GM12878 (cell line): ENCODE results near the gene GNB3. TPM values are rescaled to one million over a fixed set of nuclear protein-coding genes. Genes with fewer than 3 reads are reported as not detected.

Experiments used
- ATAC-seq: fragments of 200-7000 bp; cut with Tn5 transposase; 3 replicates; pipeline ENCODE4 v1.9.1; 2020; ENCODE audit warnings: mild to moderate bottlenecking, moderate library complexity
- BruUV-seq: library from RNA; stranded (reverse); fragments of 400-500 nt; replicated peaks from 2 replicates; lab custom pipeline; 2021; lab: Mats Ljungman, UMichigan
- CTCF ChIA-PET: fragments of 300-600 bp; sonication (Branson Sonifier 250); formaldehyde crosslinking; extraction: SDS; loops from one replicate; lab custom pipeline; 2021; ENCODE audit warnings: inconsistent platforms; lab: Yijun Ruan, JAX
- POLR2A ChIA-PET: fragments of 350-600 bp; formaldehyde crosslinking; extraction: SDS; loops from one replicate; lab custom pipeline; 2021; ENCODE audit warnings: inconsistent platforms; lab: Charles Lee
- RAD21 ChIA-PET: fragments of 300-600 bp; sonication (Branson Sonifier 250); formaldehyde crosslinking; loops from one replicate; lab custom pipeline; 2023; ENCODE audit warnings: antibody characterized with exemption; ENCODE audit not compliant: unreplicated experiment; lab: Charles Lee
- SMC1A ChIA-PET: fragments of 300-600 bp; sonication (Branson Sonifier 250); formaldehyde crosslinking; loops from one replicate; lab custom pipeline; 2023; ENCODE audit not compliant: unreplicated experiment, uncharacterized antibody; lab: Charles Lee
- DNase-seq: peaks from one replicate; pipeline ENCODE4 v3.0.0-alpha.2; 2011; ENCODE audit warnings: low read depth, low spot score
- FAIRE-seq: peaks from 3 replicates; lab custom pipeline; 2011; peaks lifted over from hg19 to GRCh38; lab: Jason Lieb, UNC
- H2AFZ ChIP-seq: 2 replicates; pipeline ENCODE4 v1.6.0; 2011; ENCODE audit warnings: low read depth, low read length, control low read depth; ENCODE audit not compliant: control insufficient read depth
- H3K27ac ChIP-seq: 2 replicates; pipeline ENCODE4 v1.5.1; 2011; ENCODE audit warnings: control low read depth; ENCODE audit not compliant: control insufficient read depth, insufficient read depth
- H3K27me3 ChIP-seq, 2 experiments: replicated peaks in 1 of 2; 2 replicates each; pipeline versions ENCODE4 v1.6.0 to v1.6.1; 2011; ENCODE audit warnings: low read length in 1 of 2; ENCODE audit not compliant: control insufficient read depth in 2 of 2, insufficient read depth in 2 of 2
- H3K36me3 ChIP-seq, 2 experiments: 2 replicates each; pipeline ENCODE4 v1.5.1; 2011; ENCODE audit warnings: low read length in 1 of 2; ENCODE audit not compliant: control insufficient read depth in 2 of 2, insufficient read depth in 2 of 2
- H3K4me1 ChIP-seq: 2 replicates; pipeline ENCODE4 v1.6.1; 2011; ENCODE audit warnings: mild to moderate bottlenecking, low read length, moderate library complexity, mixed read lengths; ENCODE audit not compliant: control insufficient read depth, insufficient read depth
- H3K4me2 ChIP-seq: 2 replicates; pipeline ENCODE4 v1.6.0; 2011; ENCODE audit warnings: control low read depth; ENCODE audit not compliant: control insufficient read depth, insufficient read depth
- H3K4me3 ChIP-seq: fragments of 200-600 bp; sonication (generic); 2 replicates; pipeline ENCODE4 v1.5.1; 2016
- H3K79me2 ChIP-seq: 2 replicates; pipeline ENCODE4 v1.6.0; 2011; ENCODE audit warnings: low read length; ENCODE audit not compliant: control insufficient read depth, insufficient read depth
- H3K9ac ChIP-seq: 2 replicates; pipeline ENCODE4 v1.8.0; 2011; ENCODE audit warnings: low read length, control low read depth, mixed read lengths; ENCODE audit not compliant: control insufficient read depth, insufficient read depth
- H3K9me3 ChIP-seq: replicated peaks from 3 replicates; pipeline ENCODE4 v1.5.1; 2011; ENCODE audit warnings: mild to moderate bottlenecking, low read length; ENCODE audit not compliant: control insufficient read depth, insufficient read depth
- H4K20me1 ChIP-seq: 2 replicates; pipeline ENCODE4 v1.6.0; 2011; ENCODE audit not compliant: control insufficient read depth, insufficient read depth
- BMI1 ChIP-seq: fragments of 450-650 bp; IDR thresholded peaks from 2 replicates; pipeline ENCODE4 v1.6.1; 2016; ENCODE audit warnings: mild to moderate bottlenecking, moderate library complexity, borderline replicate concordance
- IKZF1 ChIP-seq: fragments of 450-650 bp; conservative IDR thresholded peaks from 2 replicates; pipeline ENCODE4 v1.6.1; 2017; ENCODE audit warnings: antibody characterized with exemption, mild to moderate bottlenecking
- IKZF2 ChIP-seq, 2 experiments: fragments of 450-650 bp; IDR thresholded peaks; 2 replicates each; pipeline ENCODE4 v1.6.1; 2017; ENCODE audit warnings: mild to moderate bottlenecking in 2 of 2, moderate library complexity in 2 of 2
- JUNB ChIP-seq: IDR thresholded peaks from 2 replicates; pipeline ENCODE4 v1.6.1; 2016; ENCODE audit warnings: antibody characterized with exemption, mild to moderate bottlenecking
- PML ChIP-seq: IDR thresholded peaks from 2 replicates; pipeline ENCODE4 v1.6.1; 2012; ENCODE audit warnings: low read length, inconsistent platforms
- SMC3 ChIP-seq: IDR thresholded peaks from 2 replicates; pipeline ENCODE4 v1.6.1; 2011; ENCODE audit warnings: low read length, improper control_type of control experiment, borderline replicate concordance
- TCF7 ChIP-seq: IDR thresholded peaks from 2 replicates; pipeline ENCODE4 v1.6.1; 2014; ENCODE audit warnings: antibody characterized with exemption, borderline replicate concordance
- ZBED1 ChIP-seq: IDR thresholded peaks from 2 replicates; pipeline ENCODE4 v1.6.1; 2016; ENCODE audit warnings: borderline replicate concordance
- WGBS: methylation state at CpG from one replicate; pipeline ENCODE4 v1.1.6; 2016; ENCODE audit warnings: low lambda C conversion rate; ENCODE audit not compliant: insufficient replicate concordance, insufficient coverage; ENCODE audit errors: missing lambda C conversion rate; 5-methylcytosine and 5-hydroxymethylcytosine counted together
- in situ Hi-C: fragments of 300-500 bp; cut with MboI; formaldehyde crosslinking; loops from 9 replicates; pipeline ENCODE4 v1.14.3; 2018; ENCODE audit warnings: mixed read lengths
- intact Hi-C: fragments of 100-400 bp; cut with micrococcal nuclease; formaldehyde crosslinking; loops from one replicate; pipeline ENCODE4 v1.14.2; 2022; ENCODE audit not compliant: unreplicated experiment
- polyA plus RNA-seq, 11 experiments: library from polyadenylated mRNA; depleted of rRNA in 4 of 11; unstranded in 6 of 11; stranded (reverse) in 5 of 11; fragments of >200 nt; fragmentation: Nextera tagmentation in 4 of 11; fragmentation: Illumina TruSeq in 1 of 11; extraction: Ambion mirVana in 4 of 11; extraction: Trizol in 1 of 11; gene quantifications; 1 replicate in 1 of 11; 2 replicates in 10 of 11; pipeline versions ENCODE4 v1.2.1 to v1.2.3, GENCODE V29; 2011 to 2016; ENCODE audit warnings: inconsistent platforms in 2 of 11, missing spikeins in 2 of 11, low read depth in 1 of 11
- total RNA-seq, 4 experiments: library from RNA; depleted of rRNA in 3 of 4; stranded (reverse); fragments of >200 nt in 3 of 4; fragmentation: Illumina TruSeq in 1 of 4; extraction: Trizol in 1 of 4; gene quantifications; 2 replicates each; pipeline versions ENCODE4 v1.2.1 to v1.2.3, GENCODE V29; 2013 to 2021
- TF ChIP-seq, protein P1 (sequence below): IDR thresholded peaks from 2 replicates; pipeline ENCODE4 v1.6.1; 2011; ENCODE audit warnings: borderline replicate concordance, low read depth, mild to moderate bottlenecking, moderate library complexity, low read length; ENCODE audit not compliant: insufficient read depth, poor library complexity, severe bottlenecking
- TF ChIP-seq, protein P2 (sequence below): IDR thresholded peaks from 2 replicates; pipeline ENCODE4 v1.6.1; 2012; ENCODE audit warnings: improper control_type of control experiment, low read depth, low read length; ENCODE audit not compliant: insufficient replicate concordance
- TF ChIP-seq, protein P3 (sequence below): fragments of 450-650 bp; formaldehyde crosslinking; IDR thresholded peaks from 2 replicates; pipeline ENCODE4 v1.5.0; 2022; ENCODE audit warnings: mild to moderate bottlenecking, missing genetic modification characterization
- TF ChIP-seq, protein P4 (sequence below): fragments of 150-350 bp; IDR thresholded peaks from 2 replicates; pipeline ENCODE4 v1.6.1; 2014; ENCODE audit warnings: mild to moderate bottlenecking, low read depth, low read length

GNB3 gene
- total and polyA plus RNA-seq, 10 of the 15 experiments (the other 5 are each of a cell fraction or from before 2014, with no cell fraction given), result 0.05 to 1.1 (median 0.36) TPM

DNA sequence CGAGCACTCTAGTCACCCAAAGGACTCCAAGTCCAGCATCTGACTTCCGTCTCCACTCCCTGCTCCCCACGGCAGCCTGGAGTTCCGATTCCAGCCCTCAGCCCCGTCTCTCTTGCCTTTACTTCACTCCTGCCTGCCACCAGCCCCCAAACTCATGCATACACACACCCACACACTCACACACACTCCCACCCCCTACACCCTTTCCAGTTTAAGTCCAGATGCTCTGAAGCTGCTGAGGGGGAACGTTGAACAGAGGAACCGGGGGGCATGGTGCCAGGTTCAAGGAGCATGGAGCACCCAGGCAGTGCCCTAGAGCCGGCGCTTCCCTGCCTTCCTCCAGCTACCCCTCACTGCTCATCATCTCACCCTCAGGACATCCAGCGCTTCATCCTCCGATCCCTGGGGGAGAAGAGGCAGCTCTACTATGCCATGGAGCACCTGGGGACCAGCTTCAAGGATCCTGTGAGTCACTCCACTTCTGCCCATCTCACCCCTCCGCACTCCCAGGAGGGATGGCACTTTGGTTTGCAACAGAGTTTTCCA, 9.2 kb upstream of the GNB3 start:
- FAIRE-seq (no peak), DNase-seq (no peak), ATAC-seq (no peak)
- no peak overlapping the region for H3K4me2 ChIP-seq
- no TSS peak for BruUV-seq
- CTCF ChIA-PET, result interaction anchor here (2.2 to 6.8 kb wide), 3 partner anchors 19 to 79 kb away, joined by 14 to 72 read pairs (median 43); partner anchors contain the start of genes CDCA3, MLF2 and USP5
- H4K20me1 ChIP-seq, result no peaks in the 10 kb centered on the region
- H3K9ac ChIP-seq, result no peak overlapping the region
- peaks cover 17 to 20% of the 10 kb centered on the region in 2 experiments for H3K27me3 ChIP-seq
- no peaks in the 10 kb centered on the region for H3K79me2 ChIP-seq
- SMC1A ChIA-PET, result interaction anchor here (0.7 to 5.8 kb wide), 2 partner anchors 13 to 78 kb away, joined by 3 to 35 read pairs; partner anchors contain the start of gene MLF2
- RAD21 ChIA-PET, result interaction anchor here (0.6 to 3.0 kb wide), 2 partner anchors 78 to 91 kb away, joined by 3 to 14 read pairs; partner anchors contain the start of gene MLF2
- no peak overlapping the region for H3K27ac ChIP-seq
- no peak overlapping the region for H3K4me3 ChIP-seq
- POLR2A ChIA-PET, result no interaction called here
- H3K36me3 ChIP-seq, result no peaks in the 10 kb centered on the region
- no peaks in the 10 kb centered on the region for H3K9me3 ChIP-seq
- 46% methylated on average over 12 of the region's 12 CpGs for WGBS
- no peak overlapping the region for H2AFZ ChIP-seq
- intact Hi-C loops, result no loop called here
- H3K4me1 ChIP-seq, result peaks cover 4% of the 10 kb centered on the region
- in situ Hi-C loops, result no loop called here
- TF ChIP-seq BMI1, result no peak
- no peak for TF ChIP-seq ZBED1
- no peak for TF ChIP-seq TCF7
- no peak for TF ChIP-seq PML
- no peak for TF ChIP-seq JUNB
- TF ChIP-seq, protein P1, sequence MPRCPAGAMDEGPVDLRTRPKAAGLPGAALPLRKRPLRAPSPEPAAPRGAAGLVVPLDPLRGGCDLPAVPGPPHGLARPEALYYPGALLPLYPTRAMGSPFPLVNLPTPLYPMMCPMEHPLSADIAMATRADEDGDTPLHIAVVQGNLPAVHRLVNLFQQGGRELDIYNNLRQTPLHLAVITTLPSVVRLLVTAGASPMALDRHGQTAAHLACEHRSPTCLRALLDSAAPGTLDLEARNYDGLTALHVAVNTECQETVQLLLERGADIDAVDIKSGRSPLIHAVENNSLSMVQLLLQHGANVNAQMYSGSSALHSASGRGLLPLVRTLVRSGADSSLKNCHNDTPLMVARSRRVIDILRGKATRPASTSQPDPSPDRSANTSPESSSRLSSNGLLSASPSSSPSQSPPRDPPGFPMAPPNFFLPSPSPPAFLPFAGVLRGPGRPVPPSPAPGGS, result no peak
- TF ChIP-seq, protein P2, sequence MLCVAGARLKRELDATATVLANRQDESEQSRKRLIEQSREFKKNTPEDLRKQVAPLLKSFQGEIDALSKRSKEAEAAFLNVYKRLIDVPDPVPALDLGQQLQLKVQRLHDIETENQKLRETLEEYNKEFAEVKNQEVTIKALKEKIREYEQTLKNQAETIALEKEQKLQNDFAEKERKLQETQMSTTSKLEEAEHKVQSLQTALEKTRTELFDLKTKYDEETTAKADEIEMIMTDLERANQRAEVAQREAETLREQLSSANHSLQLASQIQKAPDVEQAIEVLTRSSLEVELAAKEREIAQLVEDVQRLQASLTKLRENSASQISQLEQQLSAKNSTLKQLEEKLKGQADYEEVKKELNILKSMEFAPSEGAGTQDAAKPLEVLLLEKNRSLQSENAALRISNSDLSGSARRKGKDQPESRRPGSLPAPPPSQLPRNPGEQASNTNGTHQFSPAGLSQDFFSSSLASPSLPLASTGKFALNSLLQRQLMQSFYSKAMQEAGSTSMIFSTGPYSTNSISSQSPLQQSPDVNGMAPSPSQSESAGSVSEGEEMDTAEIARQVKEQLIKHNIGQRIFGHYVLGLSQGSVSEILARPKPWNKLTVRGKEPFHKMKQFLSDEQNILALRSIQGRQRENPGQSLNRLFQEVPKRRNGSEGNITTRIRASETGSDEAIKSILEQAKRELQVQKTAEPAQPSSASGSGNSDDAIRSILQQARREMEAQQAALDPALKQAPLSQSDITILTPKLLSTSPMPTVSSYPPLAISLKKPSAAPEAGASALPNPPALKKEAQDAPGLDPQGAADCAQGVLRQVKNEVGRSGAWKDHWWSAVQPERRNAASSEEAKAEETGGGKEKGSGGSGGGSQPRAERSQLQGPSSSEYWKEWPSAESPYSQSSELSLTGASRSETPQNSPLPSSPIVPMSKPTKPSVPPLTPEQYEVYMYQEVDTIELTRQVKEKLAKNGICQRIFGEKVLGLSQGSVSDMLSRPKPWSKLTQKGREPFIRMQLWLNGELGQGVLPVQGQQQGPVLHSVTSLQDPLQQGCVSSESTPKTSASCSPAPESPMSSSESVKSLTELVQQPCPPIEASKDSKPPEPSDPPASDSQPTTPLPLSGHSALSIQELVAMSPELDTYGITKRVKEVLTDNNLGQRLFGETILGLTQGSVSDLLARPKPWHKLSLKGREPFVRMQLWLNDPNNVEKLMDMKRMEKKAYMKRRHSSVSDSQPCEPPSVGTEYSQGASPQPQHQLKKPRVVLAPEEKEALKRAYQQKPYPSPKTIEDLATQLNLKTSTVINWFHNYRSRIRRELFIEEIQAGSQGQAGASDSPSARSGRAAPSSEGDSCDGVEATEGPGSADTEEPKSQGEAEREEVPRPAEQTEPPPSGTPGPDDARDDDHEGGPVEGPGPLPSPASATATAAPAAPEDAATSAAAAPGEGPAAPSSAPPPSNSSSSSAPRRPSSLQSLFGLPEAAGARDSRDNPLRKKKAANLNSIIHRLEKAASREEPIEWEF, result no peak
- no peak for TF ChIP-seq IKZF1
- TF ChIP-seq, protein P3, sequence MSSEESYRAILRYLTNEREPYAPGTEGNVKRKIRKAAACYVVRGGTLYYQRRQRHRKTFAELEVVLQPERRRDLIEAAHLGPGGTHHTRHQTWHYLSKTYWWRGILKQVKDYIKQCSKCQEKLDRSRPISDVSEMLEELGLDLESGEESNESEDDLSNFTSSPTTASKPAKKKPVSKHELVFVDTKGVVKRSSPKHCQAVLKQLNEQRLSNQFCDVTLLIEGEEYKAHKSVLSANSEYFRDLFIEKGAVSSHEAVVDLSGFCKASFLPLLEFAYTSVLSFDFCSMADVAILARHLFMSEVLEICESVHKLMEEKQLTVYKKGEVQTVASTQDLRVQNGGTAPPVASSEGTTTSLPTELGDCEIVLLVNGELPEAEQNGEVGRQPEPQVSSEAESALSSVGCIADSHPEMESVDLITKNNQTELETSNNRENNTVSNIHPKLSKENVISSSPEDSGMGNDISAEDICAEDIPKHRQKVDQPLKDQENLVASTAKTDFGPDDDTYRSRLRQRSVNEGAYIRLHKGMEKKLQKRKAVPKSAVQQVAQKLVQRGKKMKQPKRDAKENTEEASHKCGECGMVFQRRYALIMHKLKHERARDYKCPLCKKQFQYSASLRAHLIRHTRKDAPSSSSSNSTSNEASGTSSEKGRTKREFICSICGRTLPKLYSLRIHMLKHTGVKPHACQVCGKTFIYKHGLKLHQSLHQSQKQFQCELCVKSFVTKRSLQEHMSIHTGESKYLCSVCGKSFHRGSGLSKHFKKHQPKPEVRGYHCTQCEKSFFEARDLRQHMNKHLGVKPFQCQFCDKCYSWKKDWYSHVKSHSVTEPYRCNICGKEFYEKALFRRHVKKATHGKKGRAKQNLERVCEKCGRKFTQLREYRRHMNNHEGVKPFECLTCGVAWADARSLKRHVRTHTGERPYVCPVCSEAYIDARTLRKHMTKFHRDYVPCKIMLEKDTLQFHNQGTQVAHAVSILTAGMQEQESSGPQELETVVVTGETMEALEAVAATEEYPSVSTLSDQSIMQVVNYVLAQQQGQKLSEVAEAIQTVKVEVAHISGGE, result no peak
- TF ChIP-seq IKZF2 (IDR thresholded peaks at IDR 0.05), result no peak
- TF ChIP-seq SMC3, result no peak
- TF ChIP-seq, protein P4, sequence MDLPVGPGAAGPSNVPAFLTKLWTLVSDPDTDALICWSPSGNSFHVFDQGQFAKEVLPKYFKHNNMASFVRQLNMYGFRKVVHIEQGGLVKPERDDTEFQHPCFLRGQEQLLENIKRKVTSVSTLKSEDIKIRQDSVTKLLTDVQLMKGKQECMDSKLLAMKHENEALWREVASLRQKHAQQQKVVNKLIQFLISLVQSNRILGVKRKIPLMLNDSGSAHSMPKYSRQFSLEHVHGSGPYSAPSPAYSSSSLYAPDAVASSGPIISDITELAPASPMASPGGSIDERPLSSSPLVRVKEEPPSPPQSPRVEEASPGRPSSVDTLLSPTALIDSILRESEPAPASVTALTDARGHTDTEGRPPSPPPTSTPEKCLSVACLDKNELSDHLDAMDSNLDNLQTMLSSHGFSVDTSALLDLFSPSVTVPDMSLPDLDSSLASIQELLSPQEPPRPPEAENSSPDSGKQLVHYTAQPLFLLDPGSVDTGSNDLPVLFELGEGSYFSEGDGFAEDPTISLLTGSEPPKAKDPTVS, result no peak
